K562 (cell line): ENCODE measurements around the gene PYROXD2. TPM values are rescaled to one million over a fixed set of nuclear protein-coding genes. Genes with fewer than 3 reads are reported as not detected.

Experiments used
- ATF7 ChIP-seq: fragments of 450-650 bp; IDR thresholded peaks from 2 replicates; pipeline ENCODE4 v1.7.1; 2014; ENCODE audit warnings: mild to moderate bottlenecking, moderate library complexity
- EHMT2 ChIP-seq: fragments of 450-650 bp; IDR thresholded peaks from 2 replicates; pipeline ENCODE4 v1.6.1; 2018; ENCODE audit warnings: antibody characterized with exemption
- HLTF ChIP-seq: fragments of 450-650 bp; IDR thresholded peaks from 2 replicates; pipeline ENCODE4 v1.6.1; 2016
- KAT8 ChIP-seq: fragments of 450-650 bp; IDR thresholded peaks from 2 replicates; pipeline ENCODE4 v1.6.1; 2016; ENCODE audit warnings: low read depth, mild to moderate bottlenecking
- KLF10 ChIP-seq: fragments of 250-450 bp; sonication (Bioruptor Pico); IDR thresholded peaks from 2 replicates; pipeline ENCODE4 v1.6.1; 2021; ENCODE audit warnings: matching md5 sums
- MYBL2 ChIP-seq, 2 experiments: fragments of 450-650 bp in 1 of 2; sonication (generic) in 1 of 2; formaldehyde crosslinking in 1 of 2; IDR thresholded peaks; 2 replicates each; pipeline versions ENCODE4 v1.6.1 to v1.8.1; 2017 to 2022; ENCODE audit warnings: borderline replicate concordance in 1 of 2, inconsistent platforms in 1 of 2, low read depth in 1 of 2, mild to moderate bottlenecking in 1 of 2, missing genetic modification reagents in 1 of 2, moderate library complexity in 1 of 2
- XRCC5 ChIP-seq: fragments of 200-400 bp; formaldehyde crosslinking; IDR thresholded peaks from 2 replicates; pipeline ENCODE4 v1.6.1; 2017; ENCODE audit warnings: low read depth, mild to moderate bottlenecking, low read length
- ZNF263 ChIP-seq: sonication (generic); formaldehyde crosslinking; IDR thresholded peaks from 2 replicates; pipeline ENCODE4 v1.8.0; 2022; ENCODE audit warnings: mild to moderate bottlenecking, missing genetic modification reagents, borderline replicate concordance
- ZNF785 ChIP-seq: fragments of 250-450 bp; sonication (Bioruptor Pico); IDR thresholded peaks from 2 replicates; pipeline ENCODE4 v1.4.0; 2020; ENCODE audit warnings: mild to moderate bottlenecking
- polyA plus RNA-seq, 8 experiments: library from polyadenylated mRNA; depleted of rRNA in 4 of 8; stranded (reverse) in 5 of 8; unstranded in 3 of 8; fragments of >200 nt; fragmentation: Nextera tagmentation in 2 of 8; fragmentation: Illumina TruSeq in 1 of 8; extraction: Ambion mirVana in 2 of 8; extraction: Trizol in 1 of 8; gene quantifications; 2 replicates each; pipeline versions ENCODE4 v1.2.1 to v1.2.3, GENCODE V29; 2011 to 2014; ENCODE audit warnings: inconsistent platforms in 1 of 8, missing spikeins in 1 of 8
- total RNA-seq, 7 experiments: library from RNA; depleted of rRNA in 6 of 7; stranded (reverse); fragments of >200 nt in 6 of 7; fragmentation: Illumina TruSeq in 2 of 7; extraction: Trizol in 2 of 7; gene quantifications; 2 replicates each; pipeline versions ENCODE4 v1.2.1 to v1.2.3, GENCODE V29; 2011 to 2021; ENCODE audit warnings: low replicate concordance in 1 of 7
- TF ChIP-seq, protein P1 (sequence below): fragments of 250-450 bp; sonication (Bioruptor Pico); IDR thresholded peaks from 2 replicates; pipeline ENCODE4 v1.4.0; 2020

Gene PYROXD2
- total and polyA plus RNA-seq, 9 of the 15 experiments (the other 6 are each of a cell fraction or from before 2014, with no cell fraction given), result 0.14 to 1.4 (median 0.58) TPM

DNA sequence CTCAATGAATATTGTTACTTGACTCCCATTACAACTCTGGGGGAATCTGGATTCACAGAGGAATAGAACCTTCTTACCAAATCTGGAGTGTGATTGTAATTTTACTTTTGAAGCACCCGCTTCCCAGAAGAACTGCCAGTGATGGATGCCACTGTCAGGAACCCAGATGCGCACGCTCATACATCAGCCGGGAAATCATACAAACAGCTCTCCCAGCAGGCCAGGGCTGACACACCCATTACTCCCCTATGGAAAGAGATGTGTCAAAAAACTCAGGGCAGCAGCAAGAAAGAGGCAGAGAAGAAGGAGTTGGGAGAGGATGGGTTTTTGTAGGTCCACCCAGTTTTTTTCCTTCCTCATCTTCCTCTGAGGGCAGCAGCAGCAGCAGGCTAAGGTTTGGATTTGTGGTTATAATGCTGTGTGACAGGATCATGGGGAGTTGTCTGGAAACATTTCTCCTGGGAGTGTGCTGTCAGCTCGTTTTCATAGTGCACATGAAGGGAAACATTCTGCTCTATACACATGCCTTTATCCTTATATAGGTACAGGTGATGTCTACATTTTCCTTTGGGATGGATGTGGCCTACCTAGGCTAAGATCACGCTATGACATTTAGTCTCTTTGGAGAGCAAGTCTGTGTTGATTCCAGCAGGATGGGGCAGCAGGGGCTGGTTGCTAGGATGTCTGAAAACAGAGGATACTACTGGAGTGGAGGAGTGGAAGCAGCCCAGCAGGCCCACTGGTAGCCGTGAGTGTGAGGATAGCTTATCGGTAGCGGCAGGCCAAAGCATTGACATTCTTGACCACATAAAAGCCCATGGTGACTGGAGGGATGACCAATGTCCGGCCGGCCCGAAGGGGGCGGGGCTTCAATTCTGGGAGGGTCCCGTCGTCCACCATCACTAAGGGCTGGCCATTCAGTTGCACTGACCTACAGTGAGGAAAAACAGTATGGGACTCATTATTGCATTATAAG, 44.1 kb upstream of the PYROXD2 start (continued):
- TF ChIP-seq MYBL2 (IDR thresholded peaks at IDR 0.05; ENCODE audit: low read depth), result no peak
- no peak for TF ChIP-seq MYBL2 (CRISPR knock-in tag; IDR thresholded peaks at IDR 0.05; ENCODE audit: borderline replicate concordance)
- TF ChIP-seq HLTF, result no peak
- TF ChIP-seq ATF7, result peak; percentile 47; the same call in 1 of the 2 replicates
- TF ChIP-seq EHMT2, result no peak
- no peak for TF ChIP-seq XRCC5
- no peak for TF ChIP-seq KLF10 (CRISPR knock-in tag)
- TF ChIP-seq, protein P1, sequence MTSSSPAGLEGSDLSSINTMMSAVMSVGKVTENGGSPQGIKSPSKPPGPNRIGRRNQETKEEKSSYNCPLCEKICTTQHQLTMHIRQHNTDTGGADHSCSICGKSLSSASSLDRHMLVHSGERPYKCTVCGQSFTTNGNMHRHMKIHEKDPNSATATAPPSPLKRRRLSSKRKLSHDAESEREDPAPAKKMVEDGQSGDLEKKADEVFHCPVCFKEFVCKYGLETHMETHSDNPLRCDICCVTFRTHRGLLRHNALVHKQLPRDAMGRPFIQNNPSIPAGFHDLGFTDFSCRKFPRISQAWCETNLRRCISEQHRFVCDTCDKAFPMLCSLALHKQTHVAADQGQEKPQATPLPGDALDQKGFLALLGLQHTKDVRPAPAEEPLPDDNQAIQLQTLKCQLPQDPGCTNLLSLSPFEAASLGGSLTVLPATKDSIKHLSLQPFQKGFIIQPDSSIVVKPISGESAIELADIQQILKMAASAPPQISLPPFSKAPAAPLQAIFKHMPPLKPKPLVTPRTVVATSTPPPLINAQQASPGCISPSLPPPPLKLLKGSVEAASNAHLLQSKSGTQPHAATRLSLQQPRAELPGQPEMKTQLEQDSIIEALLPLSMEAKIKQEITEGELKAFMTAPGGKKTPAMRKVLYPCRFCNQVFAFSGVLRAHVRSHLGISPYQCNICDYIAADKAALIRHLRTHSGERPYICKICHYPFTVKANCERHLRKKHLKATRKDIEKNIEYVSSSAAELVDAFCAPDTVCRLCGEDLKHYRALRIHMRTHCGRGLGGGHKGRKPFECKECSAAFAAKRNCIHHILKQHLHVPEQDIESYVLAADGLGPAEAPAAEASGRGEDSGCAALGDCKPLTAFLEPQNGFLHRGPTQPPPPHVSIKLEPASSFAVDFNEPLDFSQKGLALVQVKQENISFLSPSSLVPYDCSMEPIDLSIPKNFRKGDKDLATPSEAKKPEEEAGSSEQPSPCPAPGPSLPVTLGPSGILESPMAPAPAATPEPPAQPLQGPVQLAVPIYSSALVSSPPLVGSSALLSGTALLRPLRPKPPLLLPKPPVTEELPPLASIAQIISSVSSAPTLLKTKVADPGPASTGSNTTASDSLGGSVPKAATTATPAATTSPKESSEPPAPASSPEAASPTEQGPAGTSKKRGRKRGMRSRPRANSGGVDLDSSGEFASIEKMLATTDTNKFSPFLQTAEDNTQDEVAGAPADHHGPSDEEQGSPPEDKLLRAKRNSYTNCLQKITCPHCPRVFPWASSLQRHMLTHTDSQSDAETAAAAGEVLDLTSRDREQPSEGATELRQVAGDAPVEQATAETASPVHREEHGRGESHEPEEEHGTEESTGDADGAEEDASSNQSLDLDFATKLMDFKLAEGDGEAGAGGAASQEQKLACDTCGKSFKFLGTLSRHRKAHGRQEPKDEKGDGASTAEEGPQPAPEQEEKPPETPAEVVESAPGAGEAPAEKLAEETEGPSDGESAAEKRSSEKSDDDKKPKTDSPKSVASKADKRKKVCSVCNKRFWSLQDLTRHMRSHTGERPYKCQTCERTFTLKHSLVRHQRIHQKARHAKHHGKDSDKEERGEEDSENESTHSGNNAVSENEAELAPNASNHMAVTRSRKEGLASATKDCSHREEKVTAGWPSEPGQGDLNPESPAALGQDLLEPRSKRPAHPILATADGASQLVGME (CRISPR knock-in tag), result no peak
- no peak for TF ChIP-seq ZNF785 (CRISPR knock-in tag)
- no peak for TF ChIP-seq KAT8
- TF ChIP-seq ZNF263 (CRISPR knock-in tag), result no peak
